GM10847 (cell line): ENCODE results near the gene CASP5.

Experiments
- POLR2A ChIP-seq: IDR thresholded peaks from 2 replicates; pipeline ENCODE4 v1.6.1; 2011; ENCODE audit not compliant: insufficient read length; ENCODE audit errors: extremely low read depth

The CASP5 gene

DNA sequence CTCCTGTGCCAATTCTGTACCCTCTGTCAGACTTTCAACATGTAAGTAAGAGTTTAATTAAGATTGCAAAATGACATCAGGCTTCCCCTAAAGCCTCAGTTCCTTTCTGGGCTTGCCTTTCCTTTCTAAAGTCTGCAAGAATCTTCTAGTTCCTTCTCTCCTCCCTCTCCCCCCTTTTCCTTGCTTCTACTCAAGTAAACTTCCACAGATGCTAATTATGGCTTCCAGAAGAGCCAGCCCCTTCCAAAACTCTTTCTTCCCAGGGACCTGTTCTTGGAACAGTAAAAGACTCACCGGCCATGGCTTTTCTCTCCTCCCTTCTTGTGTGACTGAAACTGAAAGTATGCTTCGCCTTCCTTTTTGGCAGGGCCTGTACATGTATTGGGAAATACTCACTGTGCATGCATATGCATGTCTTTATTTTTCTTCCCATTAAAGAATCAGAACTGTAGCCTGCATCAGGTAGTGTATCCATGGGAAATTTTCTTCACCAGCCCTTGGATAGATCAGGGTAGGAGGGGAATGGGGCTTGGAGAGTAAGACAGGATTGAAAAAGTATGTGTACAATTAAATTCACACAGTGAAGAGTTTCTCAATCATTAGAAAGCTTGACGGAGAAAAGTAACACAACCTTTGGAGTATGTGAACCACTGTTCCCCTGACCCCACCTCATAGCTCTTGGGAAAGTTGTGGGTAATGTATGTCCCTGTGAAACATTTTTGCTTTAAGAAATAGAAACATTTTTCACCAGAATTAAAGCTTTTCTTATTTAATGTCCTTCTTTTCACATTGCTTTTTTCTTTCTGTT is 12.0 kb upstream of the CASP5 start, which contains the start of gene CASP1:
Gene CASP1, minus strand, starts transcription at position 332 of the 808 bp plus-strand sequence. Its CDS starts 31 bp downstream, at position 301.
- TF ChIP-seq POLR2A: no peak

DNA sequence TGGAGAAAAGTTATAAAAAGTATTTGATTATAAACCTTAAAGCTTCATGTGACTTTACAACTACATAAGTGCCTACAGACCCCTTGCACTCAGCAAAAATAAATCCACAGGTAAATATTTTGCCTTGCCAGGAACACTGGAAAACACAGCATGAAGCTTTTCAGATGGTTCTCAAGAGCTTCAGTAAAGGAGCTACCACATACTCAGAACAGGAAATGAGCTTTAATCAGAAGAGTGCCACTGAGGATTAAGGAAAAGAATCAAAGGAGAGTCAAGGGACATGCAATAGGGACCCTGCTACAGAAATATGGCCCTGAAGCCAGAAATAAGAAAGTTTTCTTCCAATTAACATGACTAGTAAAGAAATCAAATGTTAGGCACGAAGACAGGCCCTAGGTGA is 10.8 kb upstream of the CASP5 start:
- TF ChIP-seq POLR2A: no peak

DNA sequence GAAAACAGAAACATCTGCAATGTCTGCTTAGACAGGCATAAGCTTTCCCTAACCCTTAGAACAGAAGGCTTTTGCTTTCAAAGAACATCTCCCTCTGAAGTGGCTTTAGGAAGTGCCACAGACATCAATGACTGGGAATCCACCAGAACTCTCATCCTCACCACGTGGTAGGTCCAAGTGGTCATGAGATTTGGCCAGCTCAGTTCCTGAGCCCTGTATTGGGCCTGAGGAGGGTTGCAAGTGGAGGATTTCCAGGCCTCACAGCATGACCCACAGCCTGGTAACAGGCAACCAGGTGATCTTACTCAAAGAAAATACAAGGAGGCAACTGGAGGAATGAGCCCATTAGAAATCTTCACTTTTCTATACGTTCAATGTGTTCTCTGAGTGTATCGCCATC is 10.4 kb upstream of the CASP5 start:
- TF ChIP-seq POLR2A: no peak

DNA sequence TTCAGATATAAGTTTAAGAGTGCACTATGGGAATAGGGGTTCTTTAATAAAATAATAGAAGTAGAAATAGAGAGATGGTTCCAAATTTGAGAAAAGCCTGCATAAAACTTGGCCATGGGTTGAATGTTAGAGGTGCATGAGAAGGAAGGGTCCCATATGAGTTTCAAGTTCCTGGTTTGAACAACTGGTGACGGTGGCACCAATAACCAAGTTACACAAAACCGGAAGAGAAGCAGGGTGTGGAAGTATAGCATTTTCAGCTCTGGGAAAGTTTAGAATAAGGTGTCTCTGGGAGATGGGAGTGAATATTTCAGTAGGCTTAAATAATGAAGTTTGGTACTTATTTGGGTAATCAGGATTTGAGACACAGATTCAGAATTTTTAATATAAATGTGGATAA is 9.5 kb upstream of the CASP5 start:
- no peak for TF ChIP-seq POLR2A

DNA sequence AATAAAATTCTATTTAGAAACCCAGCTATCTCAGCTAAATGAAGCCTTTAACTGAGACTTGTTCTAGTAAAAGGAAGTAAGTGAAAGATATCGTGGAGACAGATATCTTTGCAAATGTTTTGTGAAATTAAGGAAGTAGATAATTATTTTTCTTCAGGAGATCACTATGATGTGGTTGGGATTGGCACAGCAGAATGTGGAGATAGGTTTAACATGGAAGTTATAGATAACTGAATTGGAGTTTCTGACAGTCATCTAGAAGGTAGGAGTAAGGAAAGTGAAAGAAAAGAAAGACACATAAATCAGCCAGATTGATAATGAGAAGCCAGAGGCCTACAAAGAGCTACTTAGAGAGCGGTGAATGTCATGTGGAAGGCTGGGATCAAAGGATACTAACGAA is 4.7 kb upstream of the CASP5 start:
- TF ChIP-seq POLR2A: no peak

GRCh38 chr11:105024394-105024793 is 1.4 kb upstream of the CASP5 start:
- TF ChIP-seq POLR2A: no peak

- no peak for TF ChIP-seq POLR2A
Measured at GRCh38 chr11:105022527-105022926, 441 bp downstream of the CASP5 start.

- TF ChIP-seq POLR2A: no peak
Measured at GRCh38 chr11:105007463-105007862, 15.5 kb downstream of the CASP5 start.

- TF ChIP-seq POLR2A: no peak
Measured at GRCh38 chr11:105005451-105005845, 17.5 kb downstream of the CASP5 start.

DNA sequence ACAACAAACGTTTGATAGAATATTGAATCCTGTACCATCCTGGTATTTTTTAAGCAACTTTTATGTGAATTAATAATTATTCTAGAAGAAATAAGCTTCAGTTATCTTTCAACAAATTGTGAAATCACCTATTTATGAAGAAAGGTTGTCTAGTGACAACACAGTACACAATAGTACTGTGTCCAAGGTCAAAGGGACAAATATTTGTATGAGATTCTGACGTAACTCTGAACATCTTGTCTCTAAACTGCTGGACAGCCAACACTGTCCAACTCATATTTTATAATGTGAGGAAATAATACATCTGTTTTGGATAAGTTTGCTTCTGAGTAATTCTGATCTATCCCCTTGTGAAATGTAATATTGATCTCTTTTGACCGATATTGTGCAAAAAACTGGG is 18.9 kb downstream of the CASP5 start:
- TF ChIP-seq POLR2A: no peak

GRCh38 chr11:105003151-105003550 is 19.8 kb downstream of the CASP5 start:
- TF ChIP-seq POLR2A: no peak

- TF ChIP-seq POLR2A: no peak
Measured at GRCh38 chr11:105000797-105001196, 22.2 kb downstream of the CASP5 start.

GRCh38 chr11:105000167-105000566 is 22.8 kb downstream of the CASP5 start:
- no peak for TF ChIP-seq POLR2A

DNA sequence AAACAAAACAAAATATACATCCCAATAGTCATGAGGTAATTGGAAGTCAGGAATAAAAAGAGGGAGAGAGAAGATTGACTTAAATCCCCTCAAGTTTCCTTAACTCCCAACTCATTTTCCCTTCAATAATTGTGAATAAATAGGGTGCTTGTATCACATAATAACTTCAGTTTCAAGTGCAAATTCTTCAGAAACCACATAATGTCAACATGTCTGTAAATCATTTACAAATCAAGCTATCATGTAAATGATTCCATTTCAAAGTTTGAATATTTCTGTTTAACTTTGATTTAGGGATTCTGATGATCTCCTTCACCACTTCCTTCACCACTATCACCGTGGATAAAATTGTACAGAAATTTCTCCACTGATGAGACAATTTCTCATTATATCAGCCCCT is 23.2 kb downstream of the CASP5 start:
- no peak for TF ChIP-seq POLR2A

GRCh38 chr11:104997288-104997687 is 25.7 kb downstream of the CASP5 start:
- TF ChIP-seq POLR2A: no peak

DNA sequence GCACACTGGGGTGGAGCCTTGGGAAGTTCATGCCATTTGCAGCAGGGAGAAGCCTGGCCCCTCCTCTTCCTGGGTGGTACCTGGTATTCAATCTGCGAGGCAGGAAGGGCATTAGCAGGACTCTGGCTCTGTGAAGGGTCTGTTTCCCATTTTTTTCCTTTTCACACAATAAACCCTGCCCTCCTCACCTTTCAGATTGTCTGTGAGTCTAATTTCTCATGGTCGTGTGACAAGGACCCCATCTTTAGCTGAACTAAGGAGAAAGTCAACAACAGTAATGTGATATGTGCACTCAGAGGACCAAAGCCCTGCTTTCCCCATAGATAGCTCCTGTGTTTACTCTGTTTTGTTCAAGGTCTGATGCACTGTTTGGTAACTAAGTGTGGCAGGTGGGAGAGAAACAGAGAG is 28.0 kb downstream of the CASP5 start:
- TF ChIP-seq POLR2A: no peak

DNA sequence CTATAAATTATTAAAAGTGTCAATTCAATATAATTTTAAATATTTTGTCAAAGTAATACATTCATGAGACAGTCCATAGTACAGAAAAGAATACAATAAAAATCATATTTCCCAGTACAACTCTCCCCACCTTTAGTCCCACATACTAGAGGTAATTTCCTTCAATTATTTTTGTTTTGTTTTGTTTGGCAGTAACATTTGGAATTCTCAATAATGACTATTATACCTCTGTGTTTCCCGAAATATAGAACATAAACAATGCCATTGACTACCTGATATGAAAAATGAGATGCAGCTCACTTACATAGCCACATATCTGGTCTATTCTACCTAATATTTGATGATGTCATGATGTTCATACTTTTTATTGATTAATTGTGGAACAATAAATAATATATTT is 30.2 kb downstream of the CASP5 start:
- no peak for TF ChIP-seq POLR2A
